ENCODE measurements around the gene HSF4.

HSF4 gene

DNA sequence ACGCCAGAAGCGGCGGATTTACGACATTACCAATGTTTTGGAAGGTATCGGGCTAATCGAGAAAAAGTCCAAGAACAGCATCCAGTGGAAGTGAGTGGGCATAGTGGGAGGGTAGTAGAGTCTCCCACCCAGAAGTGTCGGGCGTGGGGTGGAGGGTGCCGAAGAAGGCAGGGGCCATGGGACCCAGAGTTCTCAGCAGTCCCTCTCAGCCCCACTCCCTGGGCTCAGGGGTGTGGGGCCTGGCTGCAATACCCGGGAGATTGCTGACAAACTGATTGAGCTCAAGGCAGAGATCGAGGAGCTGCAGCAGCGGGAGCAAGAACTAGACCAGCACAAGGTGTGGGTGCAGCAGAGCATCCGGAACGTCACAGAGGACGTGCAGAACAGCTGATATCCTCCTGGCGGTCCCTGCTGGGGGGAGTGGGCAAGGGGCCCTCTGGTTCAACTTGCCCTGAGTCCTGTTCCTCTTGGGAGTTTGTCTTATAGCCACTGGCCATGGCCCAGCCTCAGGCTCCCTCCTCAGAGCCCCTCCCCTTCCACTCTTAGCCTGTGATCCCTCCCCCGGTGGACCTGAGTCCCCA, 28.3 kb downstream of the HSF4 start:
- Mint-ChIP-seq H3K4me3 (peak overlapping the region; percentile 89), H3K27ac (peak overlapping the region; percentile 82), H3K36me3 (ENCODE audit: low read depth) (peaks cover 33% of the 10 kb centered on the region), H3K27me3 (ENCODE audit: low read depth) (no peaks in the 10 kb centered on the region), H3K4me1 (ENCODE audit: low read depth) (peaks cover 29% of the 10 kb centered on the region), H3K9me3 (no peaks in the 10 kb centered on the region)

DNA sequence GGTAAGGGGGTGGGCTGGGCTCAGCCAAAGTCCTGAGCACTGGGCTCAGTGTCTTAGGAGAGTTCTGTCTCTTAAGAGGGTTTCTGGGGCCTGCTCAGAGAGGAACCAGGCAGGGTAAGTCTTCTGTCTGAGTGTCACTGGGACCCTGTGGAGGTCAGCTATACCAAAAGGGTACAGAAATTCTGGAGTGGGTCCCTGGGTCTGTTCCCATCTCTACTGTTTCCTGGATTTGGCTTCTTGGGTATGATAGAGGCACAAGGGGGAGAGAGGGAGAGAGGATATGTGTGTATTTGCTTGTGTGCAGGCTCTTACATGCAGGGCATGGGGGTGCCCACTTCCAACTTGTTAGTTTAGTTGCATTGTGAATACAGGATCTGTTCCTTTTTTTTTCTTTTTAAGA, 29.0 kb downstream of the HSF4 start:
- peak overlapping the region; percentile 89 for H3K4me3 Mint-ChIP-seq
- no peaks in the 10 kb centered on the region for H3K27me3 Mint-ChIP-seq (ENCODE audit: low read depth)
- no peaks in the 10 kb centered on the region for H3K9me3 Mint-ChIP-seq
- H3K36me3 Mint-ChIP-seq (ENCODE audit: low read depth), result peaks cover 38% of the 10 kb centered on the region
- H3K27ac Mint-ChIP-seq, result peak overlapping the region; percentile 59
- peaks cover 29% of the 10 kb centered on the region for H3K4me1 Mint-ChIP-seq (ENCODE audit: low read depth)

DNA sequence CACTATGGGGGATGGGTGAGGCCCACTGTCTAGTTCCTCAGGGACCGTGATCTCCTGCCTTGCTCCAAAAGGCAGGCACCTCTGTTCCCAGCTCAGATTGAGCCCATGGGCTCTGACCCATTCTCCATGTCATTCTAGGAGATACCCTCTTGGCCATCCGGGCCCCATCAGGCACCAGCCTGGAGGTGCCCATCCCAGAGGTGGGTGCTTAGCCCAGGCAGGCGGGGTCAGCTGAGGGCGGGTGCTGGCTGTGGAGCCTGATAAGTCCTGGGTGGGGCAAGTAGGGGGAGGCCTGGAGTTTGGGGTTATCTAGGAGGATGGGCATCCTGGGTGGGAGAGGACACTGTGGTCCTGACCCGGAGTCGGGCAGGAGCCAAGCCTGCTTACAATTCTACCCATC, 29.7 kb downstream of the HSF4 start:
- H3K27me3 Mint-ChIP-seq (ENCODE audit: low read depth), result no peaks in the 10 kb centered on the region
- H3K4me3 Mint-ChIP-seq, result peak overlapping the region; percentile 89
- H3K27ac Mint-ChIP-seq, result peak overlapping the region; percentile 59
- H3K36me3 Mint-ChIP-seq (ENCODE audit: low read depth), result peaks cover 38% of the 10 kb centered on the region
- H3K9me3 Mint-ChIP-seq, result no peaks in the 10 kb centered on the region
- H3K4me1 Mint-ChIP-seq (ENCODE audit: low read depth), result peaks cover 29% of the 10 kb centered on the region

DNA sequence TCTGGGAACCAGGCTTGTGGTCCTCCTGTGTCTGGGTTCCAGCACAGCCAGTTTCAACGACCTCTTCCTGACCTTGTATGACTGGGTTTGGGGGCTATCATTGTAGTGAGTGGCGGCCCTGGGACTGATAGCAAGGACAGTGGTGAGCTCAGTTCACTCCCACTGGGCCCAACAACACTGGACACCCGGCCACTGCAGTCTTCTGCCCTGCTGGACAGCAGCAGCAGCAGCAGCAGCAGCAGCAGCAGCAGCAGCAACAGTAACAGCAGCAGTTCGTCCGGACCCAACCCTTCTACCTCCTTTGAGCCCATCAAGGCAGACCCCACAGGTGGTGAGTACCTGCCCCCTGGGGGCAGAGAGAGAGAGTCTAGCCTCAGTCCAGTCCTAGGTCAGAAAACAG, 31.1 kb downstream of the HSF4 start:
- Mint-ChIP-seq H3K4me3 (no peak overlapping the region), H3K27ac (no peak overlapping the region), H3K9me3 (no peaks in the 10 kb centered on the region), H3K36me3 (ENCODE audit: low read depth) (peaks cover 40% of the 10 kb centered on the region), H3K4me1 (ENCODE audit: low read depth) (peaks cover 29% of the 10 kb centered on the region), H3K27me3 (ENCODE audit: low read depth) (no peaks in the 10 kb centered on the region)

DNA sequence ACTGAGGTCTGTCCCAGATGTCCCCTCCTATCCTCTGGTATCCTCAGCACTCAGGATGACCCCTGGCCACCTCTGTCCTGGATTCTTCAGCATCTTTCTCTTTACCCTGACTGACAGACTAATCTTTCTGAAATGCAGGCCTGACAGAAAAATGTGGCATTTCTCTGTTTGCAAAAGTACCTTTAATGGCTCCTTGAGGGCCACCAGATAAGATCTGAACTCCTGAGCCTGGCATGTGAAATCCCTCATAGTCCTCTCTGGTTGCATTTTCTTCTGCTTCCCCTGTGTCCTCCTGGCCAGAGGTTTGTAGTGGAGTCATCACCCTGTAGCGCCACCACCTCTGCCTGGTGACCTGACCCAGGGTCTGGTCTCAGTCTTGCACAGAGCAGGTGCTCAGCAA, 32.3 kb downstream of the HSF4 start:
- H3K27me3 Mint-ChIP-seq (ENCODE audit: low read depth), result no peaks in the 10 kb centered on the region
- no peak overlapping the region for H3K27ac Mint-ChIP-seq
- no peaks in the 10 kb centered on the region for H3K9me3 Mint-ChIP-seq
- peaks cover 40% of the 10 kb centered on the region for H3K36me3 Mint-ChIP-seq (ENCODE audit: low read depth)
- peaks cover 23% of the 10 kb centered on the region for H3K4me1 Mint-ChIP-seq (ENCODE audit: low read depth)
- H3K4me3 Mint-ChIP-seq, result no peak overlapping the region

DNA sequence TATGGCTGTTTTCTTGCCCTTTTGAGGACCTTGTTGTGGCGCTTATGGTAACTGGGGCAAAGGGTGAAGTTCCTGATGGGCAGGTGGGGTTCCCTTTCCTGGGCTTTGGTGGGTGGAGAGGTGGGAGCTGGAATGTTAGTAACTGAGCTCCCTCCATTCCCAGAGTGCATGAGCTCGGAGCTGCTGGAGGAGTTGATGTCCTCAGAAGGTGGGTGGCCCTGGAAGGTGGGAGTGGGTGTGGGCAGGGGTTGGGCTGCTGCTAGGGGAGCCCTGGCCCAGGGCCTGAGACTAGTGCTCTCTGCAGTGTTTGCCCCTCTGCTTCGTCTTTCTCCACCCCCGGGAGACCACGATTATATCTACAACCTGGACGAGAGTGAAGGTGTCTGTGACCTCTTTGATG, 33.2 kb downstream of the HSF4 start:
- H3K27me3 Mint-ChIP-seq (ENCODE audit: low read depth), result no peaks in the 10 kb centered on the region
- no peaks in the 10 kb centered on the region for H3K9me3 Mint-ChIP-seq
- no peak overlapping the region for H3K27ac Mint-ChIP-seq

DNA sequence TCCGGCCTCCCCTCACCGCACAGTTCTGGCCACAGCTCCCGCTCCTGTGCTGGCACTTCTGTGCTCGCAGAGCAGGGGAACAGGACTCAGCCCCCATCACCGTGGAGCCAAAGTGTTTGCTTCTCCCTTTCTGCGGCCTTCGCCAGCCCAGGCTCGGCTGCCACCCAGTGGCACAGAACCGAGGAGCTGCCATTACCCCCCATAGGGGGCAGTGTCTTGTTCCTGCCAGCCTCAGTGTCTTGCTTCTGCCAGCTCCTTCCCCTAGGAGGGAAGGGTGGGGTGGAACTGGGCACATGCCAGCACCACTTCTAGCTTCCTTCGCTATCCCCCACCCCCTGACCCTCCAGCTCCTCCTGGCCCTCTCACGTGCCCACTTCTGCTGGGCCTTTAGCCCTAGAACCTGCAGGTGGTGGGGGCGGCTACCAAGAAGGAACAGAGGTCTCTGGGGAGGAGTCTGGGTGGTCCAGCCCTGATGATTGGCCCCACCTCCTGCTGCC, 33.7 kb downstream of the HSF4 start:
- H3K27ac Mint-ChIP-seq, result no peak overlapping the region
- no peaks in the 10 kb centered on the region for H3K9me3 Mint-ChIP-seq
- peaks cover 36% of the 10 kb centered on the region for H3K36me3 Mint-ChIP-seq (ENCODE audit: low read depth)

More for the DNA sequence above, 33.2 kb downstream of the HSF4 start:
- Mint-ChIP-seq H3K4me3 (no peak overlapping the region), H3K36me3 (ENCODE audit: low read depth) (peaks cover 38% of the 10 kb centered on the region), H3K4me1 (ENCODE audit: low read depth) (peaks cover 20% of the 10 kb centered on the region)

DNA sequence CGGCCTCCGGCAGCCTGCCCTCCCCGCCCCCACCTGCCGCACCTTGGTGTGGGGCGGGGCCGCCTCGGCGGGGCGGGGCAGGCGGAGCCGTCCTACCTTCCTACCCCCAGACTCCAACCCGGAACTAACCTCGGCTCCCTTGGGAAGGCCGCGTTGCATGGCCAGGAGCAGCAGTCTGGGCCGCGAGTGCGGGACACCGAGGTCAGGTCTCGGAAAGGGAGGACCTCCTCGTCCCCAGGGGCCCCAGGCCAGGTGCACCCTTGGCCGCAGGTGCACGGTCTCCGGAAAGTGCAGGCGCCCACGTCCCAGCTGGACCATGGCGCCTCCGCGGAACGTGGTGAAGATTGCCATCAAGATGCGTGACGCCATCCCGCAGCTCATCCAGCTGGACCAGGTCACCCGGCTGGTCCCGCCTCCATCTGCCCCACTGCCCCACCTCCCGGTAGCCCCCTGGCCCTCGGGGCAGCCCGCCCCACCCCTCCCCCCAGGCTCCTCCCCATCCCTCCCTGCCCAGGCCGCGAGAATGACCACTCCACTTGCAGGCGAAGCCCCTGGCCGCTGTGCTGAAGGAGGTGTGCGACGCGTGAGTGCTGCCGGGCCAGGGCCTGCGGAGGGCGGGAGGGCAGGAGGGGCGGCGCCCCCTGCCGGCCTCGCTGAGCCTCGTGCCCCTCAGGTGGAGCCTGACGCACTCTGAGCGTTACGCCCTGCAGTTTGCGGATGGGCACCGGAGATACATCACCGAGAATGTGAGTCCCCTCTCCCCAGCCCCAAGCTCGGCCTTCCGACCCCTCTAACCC, 34.7 kb downstream of the HSF4 start, which contains the start of gene ELMO3:
Gene ELMO3 (plus strand): TSS at position 121 of the 797 bp plus-strand sequence. CDS start 196 bp downstream, at position 317.
- Mint-ChIP-seq H3K36me3 (ENCODE audit: low read depth) (peaks cover 32% of the 10 kb centered on the region), H3K4me1 (ENCODE audit: low read depth) (peaks cover 8% of the 10 kb centered on the region), H3K9me3 (no peaks in the 10 kb centered on the region), H3K27ac (no peak within 1 kb of the TSS), H3K27me3 (ENCODE audit: low read depth) (no peaks in the 10 kb centered on the region), H3K4me3 (no peak within 1 kb of the TSS)

More for the DNA sequence above, 33.7 kb downstream of the HSF4 start:
- H3K4me1 Mint-ChIP-seq (ENCODE audit: low read depth), result peaks cover 17% of the 10 kb centered on the region
- no peaks in the 10 kb centered on the region for H3K27me3 Mint-ChIP-seq (ENCODE audit: low read depth)
- H3K4me3 Mint-ChIP-seq, result no peak overlapping the region

DNA sequence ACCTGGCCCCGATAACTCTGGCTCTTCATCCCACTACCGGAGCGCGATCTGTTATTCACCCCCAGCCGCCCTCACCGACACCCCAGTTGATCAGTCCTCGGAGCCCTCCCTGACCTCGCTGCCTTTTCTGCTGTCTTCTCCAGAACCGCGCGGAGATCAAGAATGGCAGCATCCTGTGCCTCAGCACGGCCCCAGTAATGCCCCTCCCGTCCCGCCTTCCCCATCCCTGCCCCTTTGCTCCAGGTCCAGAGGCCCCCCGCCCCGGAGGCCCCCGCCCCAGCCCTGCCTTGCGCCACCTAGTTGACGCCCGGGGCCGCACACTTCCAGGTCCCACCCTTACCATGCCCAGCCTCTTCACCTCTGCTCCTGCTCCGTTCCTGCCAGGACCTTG, 35.3 kb downstream of the HSF4 start:
- Mint-ChIP-seq H3K4me1 (ENCODE audit: low read depth) (peaks cover 8% of the 10 kb centered on the region), H3K9me3 (no peaks in the 10 kb centered on the region), H3K27ac (no peak overlapping the region), H3K36me3 (ENCODE audit: low read depth) (peaks cover 27% of the 10 kb centered on the region), H3K27me3 (ENCODE audit: low read depth) (no peaks in the 10 kb centered on the region), H3K4me3 (no peak overlapping the region)

DNA sequence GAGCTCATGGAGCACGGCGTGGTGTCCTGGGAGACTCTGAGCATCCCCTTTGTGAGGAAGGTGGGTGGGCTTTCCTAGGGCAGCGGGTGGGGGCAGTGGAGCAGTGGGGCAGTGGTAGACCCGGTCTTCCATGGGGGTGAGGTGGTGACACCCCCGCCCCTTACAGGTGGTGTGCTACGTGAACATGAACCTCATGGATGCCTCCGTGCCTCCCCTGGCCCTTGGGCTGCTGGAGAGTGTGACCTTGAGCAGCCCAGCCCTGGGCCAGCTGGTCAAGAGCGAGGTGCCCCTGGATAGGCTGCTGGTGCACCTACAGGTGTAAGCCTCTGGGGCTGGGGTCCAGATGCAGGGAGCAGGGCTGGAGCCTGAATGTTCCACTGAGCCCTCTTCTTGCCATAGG, 35.9 kb downstream of the HSF4 start:
- H3K36me3 Mint-ChIP-seq (ENCODE audit: low read depth), result peaks cover 20% of the 10 kb centered on the region

DNA sequence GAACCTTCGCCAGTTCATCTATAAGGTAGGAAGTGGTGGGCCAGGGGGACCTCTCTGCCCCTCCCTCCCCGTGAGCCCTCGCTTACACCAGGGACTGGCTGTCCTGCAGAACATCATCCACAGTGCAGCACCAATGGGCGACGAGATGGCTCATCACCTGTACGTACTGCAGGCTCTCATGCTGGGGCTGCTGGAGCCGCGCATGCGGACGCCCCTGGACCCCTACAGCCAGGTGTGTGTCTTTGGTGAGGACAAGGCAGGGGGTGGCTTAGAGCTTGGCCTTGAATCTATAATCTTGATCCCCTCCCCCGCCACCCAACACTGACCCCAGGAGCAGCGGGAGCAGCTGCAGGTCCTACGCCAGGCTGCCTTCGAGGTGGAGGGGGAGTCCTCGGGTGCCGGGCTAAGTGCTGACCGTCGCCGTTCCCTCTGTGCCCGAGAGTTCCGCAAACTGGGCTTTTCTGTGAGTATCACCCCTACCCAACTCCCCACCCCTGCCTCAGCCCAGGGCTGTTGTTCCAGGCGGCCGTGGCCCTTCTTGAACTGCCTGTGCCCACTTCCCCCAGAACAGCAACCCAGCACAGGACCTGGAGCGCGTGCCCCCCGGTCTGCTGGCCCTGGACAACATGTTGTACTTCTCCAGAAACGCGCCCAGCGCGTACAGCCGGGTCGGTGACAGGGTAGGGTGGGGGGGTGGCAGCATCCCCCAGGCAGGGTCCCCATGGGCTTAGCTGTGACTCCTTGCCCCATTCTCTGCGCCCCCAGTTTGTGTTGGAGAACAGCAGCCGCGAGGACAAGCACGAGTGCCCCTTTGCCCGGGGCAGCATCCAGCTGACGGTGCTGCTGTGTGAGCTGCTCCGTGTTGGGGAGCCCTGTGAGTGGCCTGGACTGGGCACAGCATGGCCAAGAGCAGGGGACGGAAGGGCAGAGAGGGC, 37.1 kb downstream of the HSF4 start:
- H3K27ac Mint-ChIP-seq, result no peak overlapping the region
- peaks cover 10% of the 10 kb centered on the region for H3K36me3 Mint-ChIP-seq (ENCODE audit: low read depth)
- no peaks in the 10 kb centered on the region for H3K27me3 Mint-ChIP-seq (ENCODE audit: low read depth)
- H3K4me3 Mint-ChIP-seq, result no peak overlapping the region
- H3K4me1 Mint-ChIP-seq (ENCODE audit: low read depth), result peaks cover 1% of the 10 kb centered on the region
- H3K9me3 Mint-ChIP-seq, result no peaks in the 10 kb centered on the region

More for the DNA sequence above, 35.9 kb downstream of the HSF4 start:
- H3K27me3 Mint-ChIP-seq (ENCODE audit: low read depth), result no peaks in the 10 kb centered on the region
- no peak overlapping the region for H3K27ac Mint-ChIP-seq
- H3K4me3 Mint-ChIP-seq, result no peak overlapping the region
- H3K9me3 Mint-ChIP-seq, result no peaks in the 10 kb centered on the region
- peaks cover 8% of the 10 kb centered on the region for H3K4me1 Mint-ChIP-seq (ENCODE audit: low read depth)

DNA sequence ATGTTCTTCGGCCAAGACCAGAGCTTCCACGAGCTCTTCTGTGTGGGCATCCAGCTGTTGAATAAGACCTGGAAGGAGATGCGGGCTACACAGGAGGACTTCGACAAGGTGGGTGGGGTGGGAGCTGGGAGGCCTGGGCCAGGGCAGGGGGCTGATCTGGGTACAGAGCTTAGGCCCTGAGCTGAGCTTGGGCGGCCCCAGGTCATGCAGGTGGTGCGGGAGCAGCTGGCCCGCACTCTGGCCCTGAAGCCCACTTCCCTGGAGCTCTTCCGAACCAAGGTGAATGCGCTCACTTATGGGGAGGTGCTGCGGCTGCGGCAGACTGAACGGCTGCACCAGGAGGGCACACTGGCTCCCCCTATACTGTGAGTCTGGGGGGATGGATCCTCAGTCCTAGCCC, 37.9 kb downstream of the HSF4 start:
- no peak overlapping the region for H3K27ac Mint-ChIP-seq
- H3K36me3 Mint-ChIP-seq (ENCODE audit: low read depth), result peaks cover 10% of the 10 kb centered on the region

DNA sequence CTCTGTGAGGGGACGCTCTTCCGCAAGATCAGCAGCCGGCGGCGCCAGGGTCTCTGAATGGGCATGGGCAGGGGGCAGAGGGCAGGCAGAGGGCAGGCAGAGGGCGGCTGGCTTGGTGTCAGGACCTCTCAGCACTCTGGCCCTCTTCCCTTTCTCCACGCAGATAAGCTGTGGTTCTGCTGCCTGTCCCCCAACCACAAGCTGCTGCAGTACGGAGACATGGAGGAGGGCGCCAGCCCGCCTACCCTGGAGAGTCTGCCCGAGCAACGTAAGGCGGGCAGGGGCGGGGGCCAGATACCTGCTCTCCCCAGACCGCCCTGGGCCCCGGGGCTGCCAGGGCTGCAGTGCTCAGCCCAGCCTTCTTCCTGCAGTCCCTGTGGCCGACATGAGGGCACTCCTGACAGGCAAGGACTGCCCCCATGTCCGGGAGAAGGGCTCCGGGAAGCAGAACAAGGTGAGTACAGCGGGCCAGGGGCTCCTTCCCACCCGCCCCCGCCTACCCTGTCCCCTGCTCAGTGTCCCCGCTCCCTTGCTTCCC, 38.5 kb downstream of the HSF4 start:
- no peaks in the 10 kb centered on the region for H3K27me3 Mint-ChIP-seq (ENCODE audit: low read depth)
- H3K36me3 Mint-ChIP-seq (ENCODE audit: low read depth), result peaks cover 10% of the 10 kb centered on the region
- H3K4me1 Mint-ChIP-seq (ENCODE audit: low read depth), result no peaks in the 10 kb centered on the region
- no peak overlapping the region for H3K4me3 Mint-ChIP-seq
- no peaks in the 10 kb centered on the region for H3K9me3 Mint-ChIP-seq
- H3K27ac Mint-ChIP-seq, result no peak overlapping the region

More for the DNA sequence above, 37.9 kb downstream of the HSF4 start:
- no peaks in the 10 kb centered on the region for H3K9me3 Mint-ChIP-seq
- no peaks in the 10 kb centered on the region for H3K4me1 Mint-ChIP-seq (ENCODE audit: low read depth)
- H3K4me3 Mint-ChIP-seq, result no peak overlapping the region
- H3K27me3 Mint-ChIP-seq (ENCODE audit: low read depth), result no peaks in the 10 kb centered on the region

DNA sequence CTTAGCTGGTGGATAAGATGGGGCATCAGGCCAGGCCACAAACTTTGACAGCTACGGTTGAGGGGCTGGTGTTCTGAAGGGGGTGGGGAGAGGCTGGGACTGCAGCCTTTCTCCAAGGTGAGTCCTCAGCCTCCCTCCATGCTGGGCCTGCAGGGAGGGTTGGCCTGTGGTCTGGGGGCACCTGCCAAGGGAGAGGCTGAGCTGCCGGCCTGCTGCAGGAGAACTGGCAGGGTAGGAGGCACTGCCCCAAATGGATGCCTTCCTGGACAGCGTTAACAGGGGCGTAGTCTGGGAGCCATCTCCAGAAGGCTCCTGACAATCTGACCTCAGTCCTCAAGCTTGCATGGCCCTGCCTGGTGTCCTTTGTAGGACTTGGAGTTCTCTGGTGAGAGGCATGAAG, 39.5 kb downstream of the HSF4 start:
- Mint-ChIP-seq H3K27me3 (ENCODE audit: low read depth) (no peaks in the 10 kb centered on the region), H3K36me3 (ENCODE audit: low read depth) (peaks cover 5% of the 10 kb centered on the region), H3K4me1 (ENCODE audit: low read depth) (no peaks in the 10 kb centered on the region), H3K27ac (no peak overlapping the region), H3K9me3 (no peaks in the 10 kb centered on the region), H3K4me3 (no peak overlapping the region)
